GM19240 (cell line): ENCODE data around the gene TMC2.

Experiments used
- DNase-seq: peaks from one replicate; pipeline ENCODE4 v3.0.0; 2011; ENCODE audit warnings: low spot score; ENCODE audit not compliant: insufficient read length

The TMC2 gene

GRCh38 chr20:2578475-2579192, 42.3 kb downstream of the TMC2 start:
- no peak for DNase-seq

DNA sequence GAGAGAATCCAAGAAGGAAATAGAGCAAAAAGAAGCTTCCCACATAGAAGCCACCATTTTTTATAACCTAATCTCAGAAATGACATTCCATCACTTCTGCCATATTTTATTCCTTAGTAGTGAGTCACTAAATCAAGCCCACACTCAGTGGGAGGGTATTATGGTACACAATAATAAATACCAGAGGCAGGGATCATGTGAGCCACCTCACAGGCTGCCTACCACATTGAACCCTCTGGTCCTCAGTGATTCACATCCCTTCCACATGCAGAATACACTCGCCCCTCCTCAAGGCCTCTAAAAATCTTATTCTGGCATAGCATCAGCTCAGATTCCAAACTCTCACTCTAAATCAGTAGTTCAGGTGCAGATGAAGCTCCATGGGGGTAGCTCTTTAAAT, 49.4 kb downstream of the TMC2 start:
- no peak for DNase-seq

GRCh38 chr20:2593756-2594155, 57.4 kb downstream of the TMC2 start:
- DNase-seq: no peak

- DNase-seq: no peak
These were observed 58.7 kb downstream of the TMC2 start for GRCh38 chr20:2595076-2595475.

GRCh38 chr20:2596673-2597279, 60.4 kb downstream of the TMC2 start:
- DNase-seq: no peak

DNA sequence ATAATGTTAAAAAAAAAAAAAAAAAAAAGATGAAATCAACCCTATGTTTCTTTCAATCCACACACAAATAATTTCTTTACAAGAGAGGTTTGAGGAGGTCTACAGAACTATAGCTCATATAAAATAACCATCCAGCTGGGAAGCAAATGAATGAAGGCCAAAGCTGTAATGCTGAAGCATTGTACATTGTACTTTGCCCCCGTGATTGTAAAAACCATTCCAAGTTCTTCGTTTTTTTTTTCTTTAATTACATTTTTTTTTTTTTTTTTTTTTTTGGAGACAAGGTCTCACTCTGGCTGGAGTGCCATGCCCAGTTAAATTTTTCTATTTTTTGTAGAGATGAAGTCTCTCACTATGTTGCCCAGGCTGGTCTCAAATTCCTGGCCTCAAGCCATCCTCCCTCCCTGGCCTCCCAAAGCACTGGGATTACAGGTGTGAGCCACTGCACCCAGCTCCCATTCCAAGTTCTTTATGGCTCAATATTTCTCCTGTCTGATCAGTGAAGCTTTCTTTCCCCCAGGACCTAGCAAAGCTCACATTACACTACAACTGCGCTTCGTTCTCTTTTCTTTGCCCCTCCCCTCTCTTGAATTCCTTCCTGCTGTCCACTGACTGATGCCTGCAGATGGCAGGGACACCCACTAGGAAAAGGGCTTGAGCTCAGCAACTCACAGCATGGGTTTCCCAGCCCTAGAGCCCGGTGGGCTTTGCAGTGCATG, 63.1 kb downstream of the TMC2 start:
- no peak for DNase-seq

DNA sequence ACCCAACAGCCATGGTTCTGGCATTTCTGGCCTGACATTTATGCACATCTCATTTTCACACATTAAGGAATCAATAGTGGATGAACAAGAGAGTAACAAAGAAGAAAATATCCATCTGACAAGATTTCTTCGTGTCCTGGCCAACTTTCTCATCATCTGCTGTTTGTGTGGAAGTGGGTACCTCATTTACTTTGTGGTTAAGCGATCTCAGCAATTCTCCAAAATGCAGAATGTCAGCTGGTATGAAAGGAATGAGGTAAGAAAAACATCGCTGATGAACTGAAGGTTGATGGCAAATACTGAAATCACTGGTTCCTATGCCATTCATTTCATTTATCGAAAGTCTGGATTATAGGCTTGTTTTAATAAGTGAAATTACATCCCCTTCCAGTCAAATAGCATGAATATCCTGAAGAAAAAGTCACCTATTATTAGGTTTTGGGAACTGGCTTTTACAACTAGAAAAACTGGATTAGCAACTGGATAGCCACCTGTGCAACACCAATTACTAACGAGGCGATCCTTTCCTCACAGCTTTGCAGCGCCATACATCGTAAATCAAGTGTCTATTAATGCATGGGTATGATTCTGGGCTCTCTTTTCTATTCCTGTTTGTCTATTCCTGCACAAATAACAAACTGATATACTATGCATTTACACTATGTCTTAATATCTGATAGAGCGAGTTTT, 65.8 kb downstream of the TMC2 start:
- no peak for DNase-seq

DNA sequence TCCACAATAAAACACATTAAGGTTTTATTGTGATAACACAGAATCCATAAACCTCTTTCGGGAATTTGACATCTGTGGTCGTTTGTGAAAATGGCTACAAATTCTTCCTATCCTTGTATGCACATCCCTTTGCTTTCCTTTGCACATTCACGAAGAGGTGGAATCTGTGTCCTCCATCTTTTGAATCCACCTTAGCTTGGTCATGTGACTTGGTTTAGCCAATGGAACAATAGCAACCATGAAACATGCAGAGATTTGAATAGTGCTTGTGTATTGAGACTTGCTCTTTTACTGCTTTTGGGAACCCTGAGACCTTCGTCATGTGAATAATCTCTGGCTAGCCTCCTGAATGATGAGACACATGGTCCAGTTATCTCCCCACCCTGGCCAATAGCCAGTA, 66.4 kb downstream of the TMC2 start:
- no peak for DNase-seq

- no peak for DNase-seq
These were observed 67.6 kb downstream of the TMC2 start for GRCh38 chr20:2603816-2604505.

- DNase-seq: no peak
These were observed 68.1 kb downstream of the TMC2 start for GRCh38 chr20:2604506-2604835.

DNA sequence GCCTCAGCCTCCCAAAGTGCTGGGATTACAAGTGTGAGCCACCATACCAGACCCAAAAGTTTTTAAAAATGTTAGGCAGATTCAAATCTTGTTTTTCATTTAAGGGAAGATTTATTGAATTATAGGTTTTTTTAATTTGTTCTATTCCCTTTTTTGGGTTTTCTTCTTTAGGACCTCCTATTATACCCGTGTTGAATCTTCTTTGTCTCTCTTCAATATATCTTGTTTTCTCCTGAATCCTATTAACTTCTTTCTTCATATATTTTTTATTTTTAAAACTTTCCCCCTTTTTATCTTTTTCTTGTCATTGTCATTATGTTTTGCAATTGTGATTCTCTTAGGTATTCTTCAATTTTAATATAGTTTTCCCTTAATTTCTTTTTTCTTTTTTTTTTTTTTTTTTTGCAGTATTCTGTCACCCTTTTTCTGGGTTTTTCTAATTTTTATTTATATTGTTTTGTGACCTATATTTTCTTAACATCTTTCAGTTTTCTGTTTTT, 70.2 kb downstream of the TMC2 start:
- DNase-seq: no peak

DNA sequence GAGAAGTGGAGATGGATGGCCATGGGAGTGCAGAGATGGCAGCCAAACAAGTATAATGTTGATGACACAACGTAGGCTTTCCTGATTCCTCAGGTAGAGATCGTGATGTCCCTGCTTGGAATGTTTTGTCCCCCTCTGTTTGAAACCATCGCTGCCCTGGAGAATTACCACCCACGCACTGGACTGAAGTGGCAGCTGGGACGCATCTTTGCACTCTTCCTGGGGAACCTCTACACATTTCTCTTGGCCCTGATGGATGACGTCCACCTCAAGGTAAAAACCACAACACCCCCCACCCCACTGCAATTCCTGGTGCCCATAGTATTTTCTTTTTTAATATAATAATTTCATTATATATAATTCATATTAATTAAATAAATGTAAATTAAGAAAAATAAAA, 74.0 kb downstream of the TMC2 start:
- DNase-seq: no peak

DNA sequence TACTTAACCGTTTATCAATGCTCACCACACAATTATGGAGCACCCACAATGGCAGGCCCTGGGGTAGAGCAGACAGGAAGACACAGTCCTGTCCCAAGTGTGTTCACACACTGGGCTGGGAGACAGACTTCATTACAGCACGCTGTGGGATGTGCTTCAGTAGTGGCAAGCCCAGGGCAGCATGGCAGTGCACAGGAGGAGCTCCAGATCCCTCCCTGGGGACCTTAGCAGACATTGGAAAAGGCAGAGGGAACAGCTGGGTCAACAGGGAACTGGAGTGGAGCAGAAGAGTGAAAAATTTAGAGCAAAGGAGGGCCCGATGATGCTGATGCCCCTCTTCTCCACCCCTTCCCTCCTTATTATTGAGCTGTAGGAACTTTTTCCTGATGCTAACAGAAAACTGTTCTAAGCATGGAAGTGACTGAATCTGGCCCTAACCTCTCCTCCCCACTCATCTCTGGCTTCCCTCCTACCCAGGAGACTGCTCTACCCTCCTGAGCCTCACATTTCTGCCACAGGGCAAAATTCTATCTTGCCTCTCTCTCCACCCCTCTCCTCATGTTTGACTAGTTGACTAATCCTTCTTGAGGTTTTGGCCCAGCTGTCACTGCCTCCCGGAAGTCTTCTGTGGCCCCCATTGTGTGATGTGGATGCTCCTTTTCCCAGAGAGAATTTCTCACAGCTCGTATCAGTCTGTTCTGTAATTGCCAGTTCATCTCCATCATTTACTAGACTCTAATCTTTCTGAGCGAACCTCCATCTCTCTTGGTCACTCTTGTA, 74.8 kb downstream of the TMC2 start:
- no peak for DNase-seq

DNA sequence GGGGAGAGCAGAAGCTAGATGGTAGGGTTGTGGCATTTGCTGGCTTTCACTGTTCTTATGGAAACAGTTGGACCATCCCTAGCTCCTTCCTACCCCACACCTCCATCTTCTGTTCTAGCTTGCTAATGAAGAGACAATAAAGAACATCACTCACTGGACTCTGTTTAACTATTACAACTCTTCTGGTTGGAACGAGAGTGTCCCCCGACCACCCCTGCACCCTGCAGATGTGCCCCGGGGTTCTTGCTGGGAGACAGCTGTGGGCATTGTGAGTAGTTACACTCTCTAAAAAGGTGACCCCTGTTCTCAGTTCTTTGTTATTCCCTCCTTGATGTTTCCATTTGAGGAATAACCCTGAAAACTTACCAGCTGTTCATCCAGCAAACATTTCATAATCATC, 75.7 kb downstream of the TMC2 start:
- no peak for DNase-seq

- DNase-seq: no peak
These were observed 80.3 kb downstream of the TMC2 start for GRCh38 chr20:2616634-2617033.

DNA sequence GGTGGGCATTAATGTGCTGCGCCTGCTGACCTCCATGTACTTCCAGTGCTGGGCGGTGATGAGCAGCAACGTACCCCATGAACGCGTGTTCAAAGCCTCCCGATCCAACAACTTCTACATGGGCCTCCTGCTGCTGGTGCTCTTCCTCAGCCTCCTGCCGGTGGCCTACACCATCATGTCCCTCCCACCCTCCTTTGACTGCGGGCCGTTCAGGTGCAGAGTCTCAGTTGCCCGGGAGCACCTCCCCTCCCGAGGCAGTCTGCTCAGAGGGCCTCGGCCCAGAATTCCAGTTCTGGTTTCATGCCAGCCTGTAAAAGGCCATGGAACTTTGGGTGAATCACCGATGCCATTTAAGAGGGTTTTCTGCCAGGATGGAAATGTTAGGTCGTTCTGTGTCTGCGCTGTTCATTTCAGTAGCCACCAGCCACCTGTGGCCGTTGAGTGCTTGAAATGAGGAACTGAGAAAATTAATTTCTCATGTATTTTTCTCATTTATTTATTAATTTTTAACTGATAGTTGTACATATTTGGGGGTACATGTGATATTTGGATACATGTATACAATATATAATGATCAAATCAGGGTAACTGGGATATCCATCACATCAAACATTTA, 80.8 kb downstream of the TMC2 start:
- no peak for DNase-seq

- DNase-seq: no peak
These were observed 82.4 kb downstream of the TMC2 start for GRCh38 chr20:2618815-2619214.

- no peak for DNase-seq
These were observed 83.0 kb downstream of the TMC2 start for GRCh38 chr20:2619337-2619736.

- no peak for DNase-seq
These were observed 83.7 kb downstream of the TMC2 start for GRCh38 chr20:2619961-2620595.

DNA sequence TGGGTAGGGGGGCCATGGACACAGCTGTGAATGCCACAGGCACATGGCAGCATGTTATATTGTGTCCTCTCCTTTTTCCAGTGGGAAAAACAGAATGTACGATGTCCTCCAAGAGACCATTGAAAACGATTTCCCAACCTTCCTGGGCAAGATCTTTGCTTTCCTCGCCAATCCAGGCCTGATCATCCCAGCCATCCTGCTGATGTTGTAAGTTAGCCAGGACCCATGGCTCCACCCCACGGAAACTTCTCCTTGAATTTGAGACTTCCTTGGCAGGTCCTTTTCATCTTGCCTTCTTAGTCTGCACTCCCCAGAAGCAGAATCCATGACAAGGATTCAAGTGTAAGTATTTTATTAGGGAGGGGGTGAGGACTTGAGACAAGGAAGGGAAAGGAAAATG, 87.8 kb downstream of the TMC2 start:
- no peak for DNase-seq
